ENCODE data around the gene RPS18.
A peak's percentile ranks its signal among the peaks of the same experiment; 100 is the strongest.

Gene RPS18

DNA sequence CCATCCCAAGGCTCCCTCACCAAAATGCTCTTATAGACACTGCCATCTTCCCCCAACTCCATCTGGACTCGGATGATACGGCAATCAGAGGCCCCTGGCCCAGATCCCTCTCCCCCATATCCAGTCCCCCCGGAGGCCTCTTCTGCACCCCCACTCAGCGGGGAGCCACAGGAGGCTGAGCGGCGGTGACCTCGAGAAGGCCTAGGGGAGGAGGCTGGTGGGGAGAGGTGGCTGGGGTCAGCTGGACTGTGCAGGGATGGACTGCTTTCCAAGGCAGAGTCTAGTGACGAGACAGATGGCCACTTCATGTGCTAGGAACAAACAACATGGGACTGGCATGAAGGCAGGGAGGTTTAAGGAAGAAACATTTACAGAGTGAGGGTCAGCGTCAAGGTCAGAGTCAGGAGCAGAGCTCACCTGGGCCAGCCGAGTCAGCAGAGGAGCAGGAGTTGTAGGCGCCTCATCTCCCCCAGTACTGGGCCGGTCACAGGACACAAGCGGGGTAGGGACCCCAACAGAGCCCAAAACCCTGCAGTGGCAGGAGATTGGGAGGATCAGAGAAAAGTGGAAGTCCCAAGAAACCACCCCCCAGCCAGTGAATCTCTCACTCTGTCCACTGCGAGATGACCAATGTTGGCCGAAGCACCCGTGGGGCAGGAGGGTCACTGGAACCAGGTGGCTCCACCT is 21.3 kb downstream of the RPS18 start:
- DNase-seq: no peak

DNA sequence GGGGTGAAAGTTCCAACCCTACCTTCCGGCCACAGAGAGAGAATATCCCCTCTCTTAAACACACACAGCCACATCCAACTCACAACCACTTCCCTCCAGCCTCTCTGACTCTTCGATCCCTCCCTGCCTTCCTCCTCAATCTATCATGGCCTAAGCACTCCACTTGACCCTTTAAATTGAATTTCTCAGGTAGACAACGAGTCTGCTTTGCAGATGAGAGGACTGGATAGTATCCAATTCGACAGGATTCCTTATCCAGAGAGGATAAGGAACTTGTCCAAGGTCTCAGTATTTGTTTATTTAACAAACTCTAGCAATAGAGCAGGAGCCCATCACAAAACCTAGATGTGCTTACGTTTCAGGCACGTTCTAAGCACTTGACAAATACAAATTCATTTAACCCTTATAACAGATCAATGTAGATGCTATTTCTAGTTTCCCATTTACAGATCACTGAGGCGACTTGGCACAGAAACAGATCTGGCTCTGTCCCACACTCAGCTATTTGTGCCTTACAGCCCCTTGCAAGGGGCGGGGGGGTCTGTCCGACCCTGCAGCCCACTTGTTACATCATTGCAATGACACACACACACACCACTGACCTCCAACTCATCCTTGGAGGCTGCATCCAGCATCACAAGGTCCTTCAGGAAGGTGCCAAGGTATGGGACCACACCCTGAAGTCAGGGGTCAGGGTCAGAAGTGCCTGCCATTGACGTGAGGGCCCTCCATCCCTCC is 22.4 kb downstream of the RPS18 start:
- no peak for DNase-seq

DNA sequence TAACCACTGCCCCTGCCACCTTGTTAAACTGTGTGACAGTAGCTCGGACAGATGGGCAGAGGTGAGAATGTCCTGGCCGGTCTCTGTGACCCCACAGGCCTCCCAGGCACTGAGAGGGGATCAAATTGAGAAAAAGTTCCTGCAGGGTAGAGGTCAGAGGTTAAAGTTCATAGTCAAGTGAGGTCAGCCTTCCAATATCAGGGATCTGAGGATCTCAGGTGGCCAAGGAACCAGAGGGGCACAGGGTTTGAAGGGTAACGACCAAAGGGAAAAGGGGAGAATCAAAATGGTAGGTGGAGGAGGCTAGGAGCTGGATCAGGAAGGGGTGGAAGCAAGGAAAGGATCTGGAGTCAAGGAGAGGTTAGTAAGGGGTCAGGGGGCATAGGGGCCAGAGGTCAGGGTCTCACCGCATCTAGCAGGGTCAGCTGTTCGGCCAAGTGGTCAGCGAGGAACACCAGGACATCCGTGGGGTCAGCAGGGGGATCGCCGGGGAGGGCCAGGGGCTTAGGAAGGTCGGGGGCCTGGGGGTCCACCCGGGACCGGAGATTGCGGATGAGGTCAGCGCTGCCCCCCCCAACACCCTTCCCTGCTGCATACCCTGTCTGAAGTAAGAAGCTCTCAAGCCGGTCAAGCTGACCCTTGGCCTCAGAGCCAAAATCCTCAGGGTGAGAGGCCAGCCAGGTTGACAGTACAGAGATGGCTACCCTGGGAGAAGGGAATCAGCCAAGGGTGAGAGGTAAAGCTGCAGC is 23.9 kb downstream of the RPS18 start:
- no peak for DNase-seq

DNA sequence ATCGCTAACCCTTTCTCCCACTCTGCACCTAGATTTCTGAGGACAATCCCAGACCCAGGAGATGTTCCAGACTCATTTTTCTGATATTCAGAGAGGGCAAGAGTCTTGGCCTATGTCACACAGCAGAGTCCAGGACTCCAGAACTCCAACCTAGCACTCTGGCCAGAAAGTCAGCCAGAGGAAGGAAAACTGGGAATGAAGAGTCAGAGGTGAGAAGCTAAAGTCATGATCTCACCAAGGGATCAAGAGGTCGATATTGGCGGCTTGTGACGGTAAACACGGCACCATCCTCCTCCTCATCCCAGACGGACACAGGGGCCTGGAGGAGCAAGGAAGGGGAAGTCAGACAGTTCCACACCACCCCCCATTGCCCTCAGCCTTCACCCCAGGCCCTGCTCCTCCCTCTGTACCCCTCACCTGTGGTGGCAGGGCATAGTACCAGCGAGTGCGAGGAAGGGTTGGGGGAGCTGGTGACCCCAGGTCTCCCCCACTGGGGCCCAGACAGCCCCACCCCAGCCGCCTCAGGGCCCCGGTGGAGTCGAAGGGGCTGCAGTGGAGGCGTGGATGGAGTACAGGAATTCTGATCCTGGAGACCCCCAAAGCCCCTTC is 25.0 kb downstream of the RPS18 start:
- DNase-seq: no peak

DNA sequence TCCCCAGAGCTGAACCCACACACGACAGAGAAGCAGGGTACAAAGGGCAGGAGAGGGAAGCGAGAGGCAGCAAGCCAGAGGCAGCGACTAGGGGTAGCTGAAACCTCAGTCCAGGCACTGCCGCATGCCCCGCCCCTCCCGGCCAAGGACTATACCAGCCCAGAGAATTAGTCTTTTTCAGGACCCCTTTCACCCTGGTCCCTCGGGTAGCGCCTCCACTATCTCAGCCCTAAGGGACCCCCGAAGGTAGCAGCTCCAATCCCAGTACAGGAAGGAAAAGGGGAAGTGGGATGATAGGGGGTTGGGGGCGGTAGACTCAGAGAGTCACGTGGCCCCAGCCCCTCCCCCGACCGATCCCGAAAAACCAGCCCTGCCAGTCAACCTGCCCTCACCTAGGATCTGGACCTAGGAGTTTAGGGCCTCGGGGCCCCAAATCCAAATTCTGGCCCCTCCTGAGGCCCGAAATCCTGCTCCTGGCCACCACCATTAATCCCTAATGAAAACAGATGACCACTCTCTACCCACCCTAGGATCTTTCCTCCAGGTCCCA is 25.6 kb downstream of the RPS18 start:
- DNase-seq: no peak

DNA sequence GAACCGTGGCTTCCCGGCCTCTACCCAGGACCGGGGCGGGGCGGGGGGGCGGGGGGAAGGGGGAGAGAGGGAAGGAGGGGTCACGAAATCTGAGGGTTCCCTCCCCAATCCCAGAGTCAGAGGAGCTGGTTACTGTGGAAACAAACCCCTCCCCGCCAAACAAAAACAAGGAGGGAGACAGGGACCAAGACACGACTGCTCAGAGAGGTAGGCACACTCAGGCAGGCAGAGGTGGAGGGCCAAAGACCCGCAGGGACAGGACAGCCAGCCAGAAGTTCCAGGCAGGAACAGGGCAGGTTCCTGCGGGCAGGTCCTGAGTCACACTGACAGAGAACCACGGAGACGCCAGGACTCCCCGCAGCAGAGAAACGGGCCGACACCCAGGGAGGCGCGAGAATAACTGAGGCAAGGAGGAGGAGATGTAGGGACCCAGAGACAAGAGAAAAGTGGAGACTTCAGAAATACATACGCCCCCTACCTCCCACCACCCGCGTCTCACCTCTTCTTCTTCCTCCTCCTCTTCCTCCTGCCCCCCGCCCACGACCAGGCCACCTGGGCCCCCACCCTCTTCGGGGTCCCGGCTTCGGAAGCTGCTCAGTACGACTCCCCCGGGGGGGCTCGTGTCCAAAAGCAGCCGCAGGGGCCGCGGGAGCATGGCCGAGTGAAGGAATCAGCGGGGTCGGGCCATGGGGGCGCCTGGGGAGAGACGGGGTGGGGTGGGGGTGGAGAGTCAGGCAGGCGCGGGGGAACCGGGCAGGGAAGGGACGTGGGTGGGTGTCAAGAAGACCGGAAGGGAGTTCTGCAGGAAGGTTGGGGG is 26.3 kb downstream of the RPS18 start:
- no peak for DNase-seq

DNA sequence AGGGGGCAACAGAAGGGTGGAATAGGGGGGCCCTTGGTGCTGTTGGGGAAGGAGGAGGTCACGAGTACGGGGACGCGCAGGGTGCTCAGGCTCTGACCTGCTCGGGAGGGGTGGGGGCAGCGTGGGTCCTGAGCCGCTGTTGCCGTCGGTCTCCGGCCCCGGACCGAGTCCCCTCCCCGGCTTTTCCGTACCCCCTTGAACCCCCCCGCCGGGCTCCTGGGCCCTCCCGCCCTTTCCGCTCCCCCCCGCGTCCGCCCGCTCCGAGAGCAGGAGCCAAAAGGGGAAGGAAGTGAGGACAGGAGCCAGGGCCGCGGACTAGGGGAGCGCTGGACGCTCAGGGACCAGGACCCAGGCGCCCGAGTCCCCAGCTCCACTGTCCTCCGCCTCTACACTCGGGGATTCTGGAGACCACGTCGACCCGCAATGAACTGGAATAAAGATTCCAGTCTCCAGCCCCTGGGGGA is 26.9 kb downstream of the RPS18 start, which contains the start of gene RGL2:
Gene RGL2, minus strand, starts transcription at position 170 of the 464 bp plus-strand sequence. CDS start 332 bp downstream, outside the sequence.
- DNase-seq: no peak

DNA sequence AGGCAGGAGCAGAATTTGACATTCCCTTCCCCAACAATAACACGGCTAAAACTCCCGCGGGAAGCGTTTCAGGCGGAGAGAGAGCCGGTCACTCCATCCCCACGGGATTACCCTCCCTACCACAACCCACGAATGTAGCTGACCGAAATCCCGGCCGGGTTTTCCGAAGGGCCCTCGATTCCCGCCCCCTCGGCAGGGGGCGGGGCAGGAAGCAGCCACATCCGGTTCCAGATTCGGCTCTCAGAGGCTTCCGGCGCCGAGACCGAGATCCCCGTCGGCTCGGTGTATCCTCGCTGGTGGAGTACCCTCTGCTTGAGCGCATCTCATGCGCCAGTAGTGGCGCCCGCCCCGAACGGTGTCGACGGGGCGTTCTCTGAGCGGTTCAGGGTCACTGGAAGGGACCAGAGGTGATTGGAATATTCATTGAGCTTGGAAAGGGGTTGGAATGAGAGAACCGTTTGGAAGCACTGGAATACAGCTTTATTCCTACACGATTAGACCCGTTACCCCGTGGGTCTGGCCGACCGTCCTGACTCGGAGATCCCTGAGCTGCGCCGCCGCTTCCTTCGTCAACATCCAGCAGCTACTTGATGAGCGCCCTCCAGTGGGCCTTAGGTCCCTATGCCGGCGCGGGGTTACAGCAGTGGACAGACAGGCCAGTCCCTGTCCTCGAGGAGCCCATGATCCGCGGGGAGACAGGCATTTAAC is 27.5 kb downstream of the RPS18 start:
- peak; percentile 88 for DNase-seq

DNA sequence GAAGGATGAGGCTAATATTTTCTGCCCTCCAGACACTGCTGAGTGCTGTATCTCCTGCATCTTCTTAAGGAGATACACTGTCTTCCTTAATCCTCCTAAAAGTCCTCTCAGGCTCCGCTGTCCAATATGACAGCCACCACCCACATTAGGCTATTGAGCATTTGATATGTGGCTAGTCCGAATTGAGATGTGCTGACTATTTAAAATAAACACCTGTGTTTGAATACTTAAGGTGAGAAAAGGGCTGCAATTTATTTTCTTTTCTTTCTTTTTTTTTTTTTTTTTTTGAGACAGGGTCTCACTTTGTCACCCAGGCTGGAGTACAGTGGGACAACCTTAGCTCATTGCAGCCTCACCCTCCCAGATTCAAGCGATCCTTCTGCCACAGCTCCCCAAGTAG is 30.0 kb downstream of the RPS18 start:
- DNase-seq: no peak

DNA sequence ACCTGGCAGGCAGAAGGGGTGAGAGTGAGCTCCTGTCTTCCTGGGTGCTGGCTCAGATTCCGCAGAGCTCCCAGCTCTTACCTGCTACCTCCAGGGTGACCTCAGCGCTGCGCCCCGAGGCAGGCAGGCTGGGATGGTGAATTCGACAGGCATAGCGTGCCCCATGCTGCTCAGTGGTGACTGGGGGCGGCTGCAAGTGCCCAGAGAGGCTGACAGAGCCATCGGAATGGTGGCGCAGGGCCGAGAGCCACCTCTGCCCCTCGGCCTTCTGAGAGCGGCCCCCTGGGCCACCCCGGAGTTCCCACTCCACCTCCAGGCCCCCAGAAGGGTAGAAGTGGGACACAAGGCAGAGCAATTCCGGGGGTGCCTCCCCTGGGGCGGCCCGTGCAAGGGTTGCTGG is 32.3 kb downstream of the RPS18 start:
- DNase-seq: no peak

DNA sequence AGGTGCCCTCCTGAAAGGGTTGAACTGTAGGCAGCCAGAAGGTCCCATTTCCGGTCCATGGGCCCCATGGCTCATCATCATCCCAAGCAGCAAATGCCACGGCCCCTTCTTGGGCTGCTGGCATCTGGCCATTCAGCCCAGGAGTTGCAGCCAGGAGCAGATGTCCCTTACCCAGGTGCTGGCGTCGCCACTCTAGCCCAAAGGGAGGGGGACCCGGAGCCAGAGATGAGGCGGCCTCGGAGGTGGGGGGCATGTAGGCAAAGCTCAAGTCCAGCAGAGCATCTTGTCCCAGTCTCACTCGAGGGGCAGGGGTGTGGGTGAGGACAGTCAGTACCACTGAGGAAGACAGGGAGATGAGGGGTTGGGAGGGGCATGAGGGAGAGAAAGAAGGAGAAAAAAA is 33.2 kb downstream of the RPS18 start:
- DNase-seq: no peak

DNA sequence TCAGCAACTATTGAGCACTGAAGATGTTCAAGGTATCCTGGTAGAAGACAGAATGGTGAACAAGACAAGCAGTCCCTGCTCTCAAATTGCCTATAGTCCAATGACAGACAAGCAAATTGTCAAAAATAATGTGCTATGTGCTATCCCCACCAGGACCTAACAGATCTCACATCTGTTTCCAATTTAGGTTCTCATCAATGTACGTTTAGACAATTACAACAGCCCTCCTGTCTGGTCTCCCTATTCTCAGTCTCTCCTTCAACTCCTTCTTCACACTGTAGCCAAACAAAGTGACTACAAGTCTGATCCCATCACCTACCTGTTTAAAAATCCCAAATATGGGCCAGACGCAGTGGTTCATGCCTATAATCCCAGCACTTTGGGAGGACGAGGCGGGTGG is 34.5 kb downstream of the RPS18 start:
- no peak for DNase-seq

DNA sequence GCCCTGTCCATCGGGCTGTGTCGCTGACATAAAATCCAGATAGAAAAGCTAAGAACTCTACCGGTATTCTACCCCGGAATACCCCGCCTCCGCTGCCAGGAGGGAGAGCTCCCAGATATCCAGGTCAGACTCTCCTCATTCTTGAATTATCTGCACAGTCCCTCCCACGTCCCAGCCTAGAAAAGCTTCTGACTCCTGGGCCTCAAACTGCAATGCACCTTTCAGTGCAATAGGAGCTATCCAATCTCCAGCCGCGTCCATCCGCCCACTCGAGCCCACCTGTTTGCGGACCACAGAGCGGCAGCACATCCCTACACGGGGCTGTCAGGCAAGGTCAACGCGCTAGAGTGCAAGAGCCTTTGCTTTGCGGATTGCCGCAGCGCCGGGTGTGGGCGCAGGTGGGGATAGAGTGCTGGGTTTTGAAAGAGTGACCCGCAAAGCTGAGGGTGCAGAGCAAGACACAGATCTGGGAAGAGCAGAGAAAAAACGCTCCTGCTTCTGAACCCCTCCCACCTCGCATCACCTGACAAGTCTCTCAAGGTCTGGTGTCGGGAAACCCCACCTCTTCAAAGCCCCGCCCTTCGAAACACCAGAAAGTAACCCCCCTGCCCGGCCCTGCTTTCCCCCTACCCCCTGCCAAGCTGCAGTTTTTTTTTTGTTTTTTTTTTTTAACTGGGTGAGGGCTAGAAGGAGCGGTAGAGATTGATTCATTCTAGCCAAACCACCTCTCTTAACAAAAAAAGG is 40.7 kb downstream of the RPS18 start:
- DNase-seq: peak; percentile 89

DNA sequence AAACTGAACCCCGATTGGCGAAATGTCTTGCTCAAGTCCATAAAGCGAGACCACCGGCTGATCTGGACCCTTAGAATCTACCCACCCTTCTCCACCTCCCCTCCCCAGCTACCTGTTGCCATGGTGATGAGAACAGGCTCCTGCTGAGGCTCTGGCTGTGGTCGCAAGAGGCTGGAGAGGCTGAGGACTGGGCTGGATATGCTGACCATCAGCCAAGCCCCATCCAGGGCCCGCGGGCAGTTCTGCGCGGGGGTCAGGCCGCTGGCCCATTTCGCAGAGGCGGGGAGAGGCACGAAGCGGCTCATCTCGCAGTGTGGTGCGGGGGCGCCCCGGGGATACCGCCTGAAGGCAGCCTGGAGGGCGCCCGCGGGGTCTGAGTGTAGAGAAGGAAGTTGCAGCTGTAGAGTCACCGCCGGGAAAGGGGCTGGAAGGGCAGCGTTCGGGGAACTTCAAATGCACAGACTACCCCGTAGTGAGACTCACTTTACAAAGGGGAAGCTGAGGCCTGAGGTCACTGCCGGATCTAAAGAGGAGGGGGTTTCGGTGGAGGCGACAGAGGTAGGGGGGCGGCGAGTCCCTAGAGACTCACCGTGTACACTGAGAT is 41.3 kb downstream of the RPS18 start:
- peak; percentile 54 for DNase-seq

DNA sequence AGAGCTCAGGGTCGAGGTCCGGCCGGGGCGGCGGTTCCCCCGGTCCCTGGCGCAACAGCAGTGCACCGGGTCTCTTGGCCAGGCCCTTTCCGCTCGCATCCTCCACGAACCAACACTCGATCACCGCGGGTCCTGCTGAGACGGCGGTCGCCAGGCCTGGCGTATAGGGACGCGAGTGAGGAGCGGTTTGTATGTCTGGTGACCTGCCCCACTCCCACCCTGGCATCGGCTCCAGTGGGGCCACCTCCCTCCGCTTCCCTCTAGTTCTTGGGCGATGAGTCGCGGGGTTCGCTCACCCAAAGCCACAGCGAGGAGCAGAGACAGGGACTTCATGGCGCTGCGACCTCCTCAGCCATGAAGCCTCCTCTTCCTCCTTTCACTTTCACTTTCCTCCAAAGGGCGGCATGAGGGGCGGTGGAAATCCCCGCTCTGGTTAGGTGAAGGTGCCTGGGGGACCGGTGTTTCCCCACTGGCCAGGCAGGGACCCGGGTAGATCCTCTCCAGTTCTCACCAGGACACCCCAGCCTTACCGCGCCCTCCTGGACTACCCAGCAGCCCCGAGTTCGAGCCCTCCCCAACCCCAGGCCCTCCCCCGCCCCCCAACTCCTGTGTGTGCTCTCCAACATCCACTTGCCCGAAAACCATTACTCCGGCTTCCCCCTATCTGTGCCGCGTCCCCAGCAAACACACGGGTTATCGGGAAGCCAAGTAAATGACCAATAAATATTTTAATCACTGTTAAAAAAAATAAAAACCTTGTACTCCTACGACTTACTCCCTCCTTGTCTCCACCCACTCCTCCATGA is 42.0 kb downstream of the RPS18 start, which contains the start of gene TAPBP:
Gene TAPBP, minus strand, starts transcription at position 370 of the 806 bp plus-strand sequence. Its CDS starts 37 bp downstream, at position 333.
- peak; percentile 68 for DNase-seq

DNA sequence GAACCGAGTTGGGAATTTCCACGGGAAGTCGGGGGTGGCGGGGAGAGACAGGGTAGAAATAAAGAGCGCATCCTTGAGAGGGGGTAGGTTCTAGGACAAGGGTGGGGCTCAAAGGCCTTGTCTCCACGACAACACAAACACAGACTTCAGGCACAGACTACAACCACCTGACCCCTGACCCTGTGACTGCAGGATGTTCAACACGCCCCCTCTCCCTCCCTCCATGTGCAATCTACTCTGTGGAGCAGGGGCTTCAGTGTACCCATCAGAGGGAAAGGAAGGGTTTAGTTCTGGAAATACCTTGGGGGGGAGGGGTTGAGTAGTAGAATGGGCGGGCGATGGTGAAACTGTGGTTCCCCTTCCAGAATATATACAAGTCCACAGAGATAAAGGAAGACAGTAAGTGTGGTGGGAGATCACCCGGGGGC is 42.7 kb downstream of the RPS18 start:
- peak; percentile 89 for DNase-seq

DNA sequence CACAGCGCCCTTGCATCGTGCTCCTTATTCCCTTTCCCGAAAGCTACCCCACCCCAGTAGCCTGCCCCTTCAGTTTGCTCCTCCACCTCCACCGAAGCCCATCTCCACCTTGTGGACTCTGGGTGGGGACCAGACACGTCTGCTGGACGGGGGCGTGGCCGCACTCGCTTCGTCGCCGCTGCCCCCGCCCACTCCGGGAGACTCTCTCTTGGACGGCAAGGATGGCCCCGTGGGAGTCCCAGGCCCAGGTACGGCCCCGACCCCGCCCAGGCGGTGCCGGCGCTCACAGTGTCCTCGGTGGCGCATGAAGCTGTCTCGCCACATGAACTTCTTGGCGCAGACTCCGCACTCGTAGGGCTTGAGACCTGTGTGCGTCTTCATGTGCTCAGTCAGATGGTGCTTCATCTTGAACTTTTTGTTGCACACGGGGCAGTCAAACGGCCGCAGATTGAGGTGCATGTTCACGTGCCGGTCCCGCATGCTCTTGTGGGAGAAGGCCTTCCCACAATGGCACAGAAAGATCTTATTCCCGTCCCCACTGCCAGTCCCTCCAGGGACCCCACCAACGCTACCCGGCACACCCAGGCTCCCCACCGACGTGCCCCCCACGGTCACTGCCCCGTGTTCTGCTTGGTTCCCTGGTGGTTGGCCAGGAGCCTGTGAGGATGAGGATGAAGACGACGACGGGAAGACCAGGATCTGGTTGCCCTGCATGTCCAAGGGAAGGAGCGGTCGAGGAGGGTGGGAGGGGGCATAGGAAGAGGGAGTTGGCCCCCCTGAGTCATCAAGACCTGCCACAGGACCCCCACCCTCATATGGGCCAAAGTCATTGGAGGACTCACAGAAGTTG is 43.3 kb downstream of the RPS18 start:
- DNase-seq: peak; percentile 67
